OCI-LY1 (cell line): ENCODE results near the gene APOD.

Experiments
- CTCF ChIP-seq: fragments of 200-600 bp; sonication (generic), shearing (Covaris generic); IDR thresholded peaks from 2 replicates; pipeline ENCODE4 v1.5.1; 2017; ENCODE audit warnings: mild to moderate bottlenecking, antibody characterized with exemption, low read length, moderate library complexity, mixed read lengths
- EZH2 ChIP-seq: fragments of 200-600 bp; sonication (generic), shearing (Covaris generic); IDR thresholded peaks from 2 replicates; pipeline ENCODE4 v1.8.0; 2017; ENCODE audit warnings: borderline replicate concordance, mixed run types, mild to moderate bottlenecking, antibody characterized with exemption, low read length, moderate library complexity, mixed read lengths

DNA sequence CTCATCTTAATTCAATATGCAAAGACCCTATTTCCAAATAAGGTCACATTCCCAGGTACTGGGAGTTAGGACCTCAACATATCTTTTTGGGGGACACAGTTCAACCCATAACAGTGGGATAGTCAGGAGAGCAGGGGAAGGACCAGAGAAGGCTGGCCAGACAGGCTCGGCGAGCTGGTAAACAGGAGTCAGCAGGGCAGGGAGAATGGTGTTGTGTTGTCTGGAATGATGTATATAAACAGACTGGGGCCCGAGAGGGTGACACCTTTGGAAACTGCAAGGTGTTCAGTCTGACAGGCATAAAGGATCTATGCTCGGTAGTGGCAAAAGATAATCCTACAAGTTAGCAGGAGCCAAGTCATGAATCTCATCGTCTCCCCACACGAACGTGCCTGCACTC, 30.5 kb downstream of the APOD start:
- TF ChIP-seq CTCF (no peak), EZH2 (no peak)
